GM23338 (cell line): ENCODE measurements around the gene PF4V1. TPM values are rescaled to one million over a fixed set of nuclear protein-coding genes. Genes with fewer than 3 reads are reported as not detected.

Experiments
- ATAC-seq: fragments of 200-7000 bp; cut with Tn5 transposase; 3 replicates; pipeline ENCODE4 v1.9.1; 2020
- DNase-seq: peaks from one replicate; pipeline ENCODE4 v3.0.0-alpha.2; 2015; ENCODE audit warnings: low spot score
- H2AFZ ChIP-seq: fragments of 200-600 bp; sonication (generic); 2 replicates; pipeline ENCODE4 v1.8.0; 2016; ENCODE audit warnings: antibody characterized with exemption, mild to moderate bottlenecking, moderate library complexity
- H3F3A ChIP-seq: fragments of 200-600 bp; sonication (generic); replicated peaks from 2 replicates; pipeline ENCODE4 v1.8.0; 2017; ENCODE audit warnings: antibody characterized with exemption, mixed run types, low read depth
- H3K27ac ChIP-seq: fragments of 200-600 bp; sonication (generic); 2 replicates; pipeline ENCODE4 v1.6.1; 2016; ENCODE audit warnings: low read depth
- H3K27me3 ChIP-seq: fragments of 200-600 bp; sonication (generic); 2 replicates; pipeline ENCODE4 v1.8.0; 2016; ENCODE audit warnings: mild to moderate bottlenecking, mixed run types, moderate library complexity; ENCODE audit not compliant: insufficient read depth
- H3K36me3 ChIP-seq: fragments of 200-600 bp; sonication (generic); 2 replicates; pipeline ENCODE4 v1.8.0; 2016; ENCODE audit warnings: mild to moderate bottlenecking; ENCODE audit not compliant: insufficient read depth
- H3K4me1 ChIP-seq: fragments of 200-600 bp; sonication (generic); 2 replicates; pipeline ENCODE4 v1.8.0; 2016; ENCODE audit warnings: mild to moderate bottlenecking, moderate library complexity; ENCODE audit not compliant: insufficient read depth
- H3K4me2 ChIP-seq: fragments of 200-600 bp; sonication (generic); 2 replicates; pipeline ENCODE4 v1.7.1; 2017; ENCODE audit warnings: mixed run types
- H3K4me3 ChIP-seq: fragments of 200-600 bp; sonication (generic); 2 replicates; pipeline ENCODE4 v1.6.1; 2016; ENCODE audit warnings: mixed run types
- H3K79me2 ChIP-seq: fragments of 200-600 bp; sonication (generic); replicated peaks from 2 replicates; pipeline ENCODE4 v1.8.0; 2017; ENCODE audit warnings: mild to moderate bottlenecking; ENCODE audit not compliant: insufficient read depth
- H3K9me2 ChIP-seq: fragments of 200-600 bp; sonication (generic); 2 replicates; pipeline ENCODE4 v1.8.0; 2017; ENCODE audit not compliant: insufficient read depth
- H4K20me1 ChIP-seq: fragments of 200-600 bp; sonication (generic); replicated peaks from 2 replicates; pipeline ENCODE4 v1.8.0; 2017; ENCODE audit warnings: mild to moderate bottlenecking; ENCODE audit not compliant: insufficient read depth
- H3K27ac Mint-ChIP-seq: 2 replicates; pipeline ENCODE4 v1.8.0; 2020; ENCODE audit warnings: inconsistent platforms, mild to moderate bottlenecking, moderate library complexity, mixed read lengths
- H3K27me3 Mint-ChIP-seq: 3 replicates; pipeline ENCODE4 v1.8.0; 2022; ENCODE audit warnings: low read depth, mild to moderate bottlenecking, moderate library complexity, mixed read lengths, inconsistent platforms; ENCODE audit not compliant: insufficient read depth, poor library complexity
- H3K36me3 Mint-ChIP-seq: 3 replicates; pipeline ENCODE4 v1.8.0; 2021; ENCODE audit warnings: low read depth, mild to moderate bottlenecking, inconsistent platforms, moderate library complexity, mixed read lengths
- H3K4me1 Mint-ChIP-seq: 3 replicates; pipeline ENCODE4 v1.8.0; 2020; ENCODE audit warnings: mild to moderate bottlenecking, inconsistent platforms, mixed read lengths
- H3K4me3 Mint-ChIP-seq: 3 replicates; pipeline ENCODE4 v1.8.0; 2021; ENCODE audit warnings: moderate library complexity, mild to moderate bottlenecking, inconsistent platforms, mixed read lengths
- H3K9me3 Mint-ChIP-seq: 3 replicates; pipeline ENCODE4 v1.8.0; 2020; ENCODE audit warnings: moderate library complexity, mild to moderate bottlenecking, inconsistent platforms, mixed read lengths
- CREB1 ChIP-seq: fragments of 250-450 bp; sonication (Bioruptor Pico); IDR thresholded peaks from 2 replicates; pipeline ENCODE4 v1.5.0; 2020; ENCODE audit warnings: low read depth, mild to moderate bottlenecking, moderate library complexity
- NANOG ChIP-seq: IDR thresholded peaks from 2 replicates; pipeline ENCODE4 v1.6.1; 2016; ENCODE audit warnings: antibody characterized with exemption, borderline replicate concordance
- POLR2AphosphoS5 ChIP-seq: IDR thresholded peaks from 2 replicates; pipeline ENCODE4 v1.6.1; 2016; ENCODE audit warnings: antibody characterized with exemption, low read depth
- ZNF114 ChIP-seq: fragments of 250-450 bp; sonication (Bioruptor Pico); IDR thresholded peaks from 2 replicates; pipeline ENCODE4 v1.5.0; 2020; ENCODE audit warnings: mild to moderate bottlenecking, moderate library complexity
- ZNF331 ChIP-seq: fragments of 250-450 bp; sonication (Bioruptor Pico); IDR thresholded peaks from 2 replicates; pipeline ENCODE4 v1.5.0; 2020; ENCODE audit warnings: low read depth, mild to moderate bottlenecking, moderate library complexity
- polyA plus RNA-seq: library from polyadenylated mRNA; unstranded; fragments of >200 nt; fragmentation: Nextera tagmentation; extraction: Ambion mirVana; gene quantifications from 2 replicates; pipeline ENCODE4 v1.2.1, GENCODE V29; 2016
- total RNA-seq: library from RNA; depleted of rRNA; stranded (reverse); fragments of >200 nt; shearing (Covaris generic); gene quantifications from 2 replicates; pipeline ENCODE4 v1.2.3, GENCODE V29; 2014
- TF ChIP-seq, protein P1 (sequence below): fragments of 250-450 bp; sonication (Bioruptor Pico); IDR thresholded peaks from 2 replicates; pipeline ENCODE4 v1.5.0; 2020; ENCODE audit warnings: mild to moderate bottlenecking, moderate library complexity
- TF ChIP-seq, protein P2 (sequence below), 2 experiments: fragments of 200-600 bp in 1 of 2; sonication (generic) in 1 of 2; conservative IDR thresholded peaks; 2 replicates each; pipeline versions ENCODE4 v1.5.1 to v1.6.1; 2016 to 2017; ENCODE audit warnings: antibody characterized with exemption in 2 of 2, low read depth in 2 of 2, mild to moderate bottlenecking in 2 of 2, moderate library complexity in 1 of 2

Gene PF4V1
- total and polyA plus RNA-seq, 2 experiments from 2014 or later, result 0.66 TPM; not detected in 1

DNA sequence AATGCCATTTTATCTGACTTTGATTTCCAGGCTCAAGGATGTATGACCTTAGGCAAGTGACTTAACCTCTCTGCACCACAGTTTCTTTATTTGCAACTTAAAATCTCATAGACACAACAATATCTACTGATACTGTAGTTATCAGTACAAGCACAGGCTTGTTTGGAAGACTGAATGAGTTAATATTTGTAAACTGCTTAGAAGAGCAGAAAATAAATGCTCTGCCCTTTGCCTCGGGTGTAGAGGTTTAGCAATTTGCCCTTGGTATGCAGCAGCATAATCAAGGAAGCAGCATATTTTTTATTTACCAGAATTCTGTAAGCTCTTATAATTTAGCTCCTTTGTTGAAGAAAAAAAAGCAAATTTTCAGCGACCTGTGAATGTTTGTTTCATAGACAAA is 13.2 kb downstream of the PF4V1 start (continued):
- TF ChIP-seq, protein P1, sequence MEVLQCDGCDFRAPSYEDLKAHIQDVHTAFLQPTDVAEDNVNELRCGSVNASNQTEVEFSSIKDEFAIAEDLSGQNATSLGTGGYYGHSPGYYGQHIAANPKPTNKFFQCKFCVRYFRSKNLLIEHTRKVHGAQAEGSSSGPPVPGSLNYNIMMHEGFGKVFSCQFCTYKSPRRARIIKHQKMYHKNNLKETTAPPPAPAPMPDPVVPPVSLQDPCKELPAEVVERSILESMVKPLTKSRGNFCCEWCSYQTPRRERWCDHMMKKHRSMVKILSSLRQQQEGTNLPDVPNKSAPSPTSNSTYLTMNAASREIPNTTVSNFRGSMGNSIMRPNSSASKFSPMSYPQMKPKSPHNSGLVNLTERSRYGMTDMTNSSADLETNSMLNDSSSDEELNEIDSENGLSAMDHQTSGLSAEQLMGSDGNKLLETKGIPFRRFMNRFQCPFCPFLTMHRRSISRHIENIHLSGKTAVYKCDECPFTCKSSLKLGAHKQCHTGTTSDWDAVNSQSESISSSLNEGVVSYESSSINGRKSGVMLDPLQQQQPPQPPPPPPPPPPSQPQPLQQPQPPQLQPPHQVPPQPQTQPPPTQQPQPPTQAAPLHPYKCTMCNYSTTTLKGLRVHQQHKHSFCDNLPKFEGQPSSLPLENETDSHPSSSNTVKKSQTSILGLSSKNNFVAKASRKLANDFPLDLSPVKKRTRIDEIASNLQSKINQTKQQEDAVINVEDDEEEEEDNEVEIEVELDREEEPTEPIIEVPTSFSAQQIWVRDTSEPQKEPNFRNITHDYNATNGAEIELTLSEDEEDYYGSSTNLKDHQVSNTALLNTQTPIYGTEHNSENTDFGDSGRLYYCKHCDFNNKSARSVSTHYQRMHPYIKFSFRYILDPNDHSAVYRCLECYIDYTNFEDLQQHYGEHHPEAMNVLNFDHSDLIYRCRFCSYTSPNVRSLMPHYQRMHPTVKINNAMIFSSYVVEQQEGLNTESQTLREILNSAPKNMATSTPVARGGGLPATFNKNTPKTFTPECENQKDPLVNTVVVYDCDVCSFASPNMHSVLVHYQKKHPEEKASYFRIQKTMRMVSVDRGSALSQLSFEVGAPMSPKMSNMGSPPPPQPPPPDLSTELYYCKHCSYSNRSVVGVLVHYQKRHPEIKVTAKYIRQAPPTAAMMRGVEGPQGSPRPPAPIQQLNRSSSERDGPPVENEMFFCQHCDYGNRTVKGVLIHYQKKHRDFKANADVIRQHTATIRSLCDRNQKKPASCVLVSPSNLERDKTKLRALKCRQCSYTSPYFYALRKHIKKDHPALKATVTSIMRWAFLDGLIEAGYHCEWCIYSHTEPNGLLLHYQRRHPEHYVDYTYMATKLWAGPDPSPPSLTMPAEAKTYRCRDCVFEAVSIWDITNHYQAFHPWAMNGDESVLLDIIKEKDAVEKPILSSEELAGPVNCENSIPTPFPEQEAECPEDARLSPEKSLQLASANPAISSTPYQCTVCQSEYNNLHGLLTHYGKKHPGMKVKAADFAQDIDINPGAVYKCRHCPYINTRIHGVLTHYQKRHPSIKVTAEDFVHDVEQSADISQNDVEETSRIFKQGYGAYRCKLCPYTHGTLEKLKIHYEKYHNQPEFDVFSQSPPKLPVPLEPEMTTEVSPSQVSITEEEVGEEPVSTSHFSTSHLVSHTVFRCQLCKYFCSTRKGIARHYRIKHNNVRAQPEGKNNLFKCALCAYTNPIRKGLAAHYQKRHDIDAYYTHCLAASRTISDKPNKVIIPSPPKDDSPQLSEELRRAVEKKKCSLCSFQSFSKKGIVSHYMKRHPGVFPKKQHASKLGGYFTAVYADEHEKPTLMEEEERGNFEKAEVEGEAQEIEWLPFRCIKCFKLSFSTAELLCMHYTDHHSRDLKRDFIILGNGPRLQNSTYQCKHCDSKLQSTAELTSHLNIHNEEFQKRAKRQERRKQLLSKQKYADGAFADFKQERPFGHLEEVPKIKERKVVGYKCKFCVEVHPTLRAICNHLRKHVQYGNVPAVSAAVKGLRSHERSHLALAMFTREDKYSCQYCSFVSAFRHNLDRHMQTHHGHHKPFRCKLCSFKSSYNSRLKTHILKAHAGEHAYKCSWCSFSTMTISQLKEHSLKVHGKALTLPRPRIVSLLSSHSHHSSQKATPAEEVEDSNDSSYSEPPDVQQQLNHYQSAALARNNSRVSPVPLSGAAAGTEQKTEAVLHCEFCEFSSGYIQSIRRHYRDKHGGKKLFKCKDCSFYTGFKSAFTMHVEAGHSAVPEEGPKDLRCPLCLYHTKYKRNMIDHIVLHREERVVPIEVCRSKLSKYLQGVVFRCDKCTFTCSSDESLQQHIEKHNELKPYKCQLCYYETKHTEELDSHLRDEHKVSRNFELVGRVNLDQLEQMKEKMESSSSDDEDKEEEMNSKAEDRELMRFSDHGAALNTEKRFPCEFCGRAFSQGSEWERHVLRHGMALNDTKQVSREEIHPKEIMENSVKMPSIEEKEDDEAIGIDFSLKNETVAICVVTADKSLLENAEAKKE (CRISPR knock-in tag), result no peak
- TF ChIP-seq ZNF331, result no peak
- TF ChIP-seq NANOG, result no peak
- TF ChIP-seq ZNF114 (CRISPR knock-in tag), result no peak
- TF ChIP-seq, protein P2, sequence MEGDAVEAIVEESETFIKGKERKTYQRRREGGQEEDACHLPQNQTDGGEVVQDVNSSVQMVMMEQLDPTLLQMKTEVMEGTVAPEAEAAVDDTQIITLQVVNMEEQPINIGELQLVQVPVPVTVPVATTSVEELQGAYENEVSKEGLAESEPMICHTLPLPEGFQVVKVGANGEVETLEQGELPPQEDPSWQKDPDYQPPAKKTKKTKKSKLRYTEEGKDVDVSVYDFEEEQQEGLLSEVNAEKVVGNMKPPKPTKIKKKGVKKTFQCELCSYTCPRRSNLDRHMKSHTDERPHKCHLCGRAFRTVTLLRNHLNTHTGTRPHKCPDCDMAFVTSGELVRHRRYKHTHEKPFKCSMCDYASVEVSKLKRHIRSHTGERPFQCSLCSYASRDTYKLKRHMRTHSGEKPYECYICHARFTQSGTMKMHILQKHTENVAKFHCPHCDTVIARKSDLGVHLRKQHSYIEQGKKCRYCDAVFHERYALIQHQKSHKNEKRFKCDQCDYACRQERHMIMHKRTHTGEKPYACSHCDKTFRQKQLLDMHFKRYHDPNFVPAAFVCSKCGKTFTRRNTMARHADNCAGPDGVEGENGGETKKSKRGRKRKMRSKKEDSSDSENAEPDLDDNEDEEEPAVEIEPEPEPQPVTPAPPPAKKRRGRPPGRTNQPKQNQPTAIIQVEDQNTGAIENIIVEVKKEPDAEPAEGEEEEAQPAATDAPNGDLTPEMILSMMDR (conservative IDR thresholded peaks at IDR 0.05; ENCODE audit: low read depth in 2 of 2), result no peak
- no peak for TF ChIP-seq POLR2AphosphoS5

DNA sequence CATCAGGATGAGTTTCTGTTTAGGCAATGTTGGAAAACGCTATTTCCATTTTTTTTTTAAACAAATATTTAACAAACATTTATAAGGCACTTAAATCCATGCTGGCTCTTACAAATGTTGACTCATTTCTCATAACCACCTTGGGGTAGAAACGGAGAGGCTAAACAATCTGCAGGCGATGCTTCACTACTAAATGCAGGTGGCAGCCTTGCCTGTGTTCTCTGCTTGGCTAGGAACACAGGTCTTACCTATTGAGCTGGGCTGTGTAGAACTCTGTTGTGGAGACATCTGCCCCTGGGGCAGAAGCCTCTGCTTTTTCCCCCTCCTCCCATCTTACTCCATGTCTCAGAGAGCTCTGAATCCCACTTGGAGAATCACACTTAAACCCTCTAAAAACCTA is 14.7 kb downstream of the PF4V1 start:
- H3K4me2 ChIP-seq, result peak overlapping the region; percentile 89; the same call in 1 of the 2 replicates
- Mint-ChIP-seq H3K36me3 (no peaks in the 10 kb centered on the region), H3K4me3 (no peak overlapping the region; the same call in 2 of the 3 replicates), H3K27me3 (peaks cover 12% of the 10 kb centered on the region), H3K9me3 (no peaks in the 10 kb centered on the region), H3K27ac (no peak overlapping the region), H3K4me1 (peaks cover 25% of the 10 kb centered on the region)
- H3K79me2 ChIP-seq, result no peaks in the 10 kb centered on the region
- no peak overlapping the region for H2AFZ ChIP-seq
- H3F3A ChIP-seq, result no peaks in the 10 kb centered on the region; the same call in 1 of the 2 replicates
- peaks cover 18% of the 10 kb centered on the region for H3K4me1 ChIP-seq
- ATAC-seq (peak; percentile 12), DNase-seq (peak; percentile 31)
- H4K20me1 ChIP-seq, result no peaks in the 10 kb centered on the region
- peak overlapping the region; percentile 80; the same call in 1 of the 2 replicates for H3K4me3 ChIP-seq
- no peak for TF ChIP-seq CREB1 (CRISPR knock-in tag)
- TF ChIP-seq, protein P2 (conservative IDR thresholded peaks at IDR 0.05; ENCODE audit: low read depth in 2 of 2), result peak in 1 of 2 experiments; percentile 53; a peak in 2 of 4 replicates
- H3K27me3 ChIP-seq, result peaks cover 23% of the 10 kb centered on the region
- no peaks in the 10 kb centered on the region for H3K9me2 ChIP-seq
- H3K36me3 ChIP-seq, result no peaks in the 10 kb centered on the region
- H3K27ac ChIP-seq, result no peak overlapping the region
